ENCODE results near the gene LMOD1. TPM values are rescaled to one million over a fixed set of nuclear protein-coding genes. Genes with fewer than 3 reads are reported as not detected.
A peak's percentile ranks its signal among the peaks of the same experiment; 100 is the strongest.

The LMOD1 gene
- polyA plus RNA-seq, 3 donors: not detected

GRCh38 chr1:201883266-201883665 lies 63.1 kb downstream of the LMOD1 start:
- H3K4me1 Mint-ChIP-seq: peaks cover 43% of the 10 kb centered on the region
- H3K4me3 Mint-ChIP-seq: no peak overlapping the region
- no peak for TF ChIP-seq CTCF (IDR thresholded peaks at IDR 0.05)
- WGBS (ENCODE audit: insufficient coverage): 93% methylated on average over 3 of the region's 3 CpGs
- peaks cover 42 to 44% of the 10 kb centered on the region in 2 donors for H3K4me1 ChIP-seq (ENCODE audit: control insufficient read depth in 1 of 2, insufficient read depth in 2 of 2, low read length in 2 of 2)
- H3K27me3 Mint-ChIP-seq (ENCODE audit: low read depth in 3 of 3): peaks cover 21 to 31% (median 28%) of the 10 kb centered on the region in 3 donors
- peak overlapping the region; percentile 56 for H3K4me2 ChIP-seq (replicated peaks; ENCODE audit: extremely low read depth, low read length, poor library complexity, severe bottlenecking)
- H3K36me3 ChIP-seq (replicated peaks in 1 of 2; ENCODE audit: control insufficient read depth in 1 of 2, insufficient read depth in 2 of 2, low read length in 2 of 2): no peaks in the 10 kb centered on the region
- H3K4me3 ChIP-seq (replicated peaks in 1 of 3; ENCODE audit: low read depth in 2 of 3, low read length in 3 of 3): peak overlapping the region in 1 of 3 experiments; percentile 32
- H3K9me3 Mint-ChIP-seq: peaks cover 0 to 6% (median 0%) of the 10 kb centered on the region in 7 donors
- peak overlapping the region in 1 of 2 donors; percentile 85 for H3K27ac ChIP-seq (ENCODE audit: low read depth in 1 of 2, low read length in 2 of 2)
- no peak overlapping the region for H2AFZ ChIP-seq (ENCODE audit: insufficient read depth, low read depth, low read length, poor library complexity, severe bottlenecking)
- H3K9me3 ChIP-seq (replicated peaks in 1 of 2; ENCODE audit: control insufficient read depth in 1 of 2, insufficient read depth in 1 of 2, low read length in 2 of 2): no peaks in the 10 kb centered on the region
- H3K79me2 ChIP-seq (ENCODE audit: insufficient read depth, low read length): no peaks in the 10 kb centered on the region
- peak overlapping the region; percentile 5 for H3K9ac ChIP-seq (ENCODE audit: insufficient read depth, low read length, poor library complexity, severe bottlenecking)
- H3K27me3 ChIP-seq (ENCODE audit: control insufficient read depth in 2 of 2, insufficient read depth in 2 of 2, low read length in 2 of 2): peaks cover 13 to 21% of the 10 kb centered on the region in 2 donors
- peaks cover 3 to 4% of the 10 kb centered on the region in 2 donors for H3K36me3 Mint-ChIP-seq
- H4K20me1 ChIP-seq (ENCODE audit: insufficient read depth, low read length): no peaks in the 10 kb centered on the region
- intact Hi-C loops (cut with micrococcal nuclease): loop anchor here in 1 of 2 donors (5.0 to 10.0 kb wide), 2 partner anchors 56 to 262 kb away; partner anchors contain the start of genes ARL8A and IPO9
- peak overlapping the region; percentile 77 to 94 (median 91) for H3K27ac Mint-ChIP-seq
- no peak for DNase-seq

- peak; percentile 40 for TF ChIP-seq CTCF (IDR thresholded peaks at IDR 0.05)
- peak; percentile 94 to 99 (median 98) for DNase-seq
- Histone ChIP-seq H3K27ac (ENCODE audit: low read depth in 1 of 2, low read length in 2 of 2) (peak overlapping the region; percentile 60 to 85), H3K4me3 (replicated peaks in 1 of 3; ENCODE audit: low read depth in 2 of 3, low read length in 3 of 3) (peak overlapping the region in 1 of 3 experiments; percentile 32), H3K36me3 (replicated peaks in 1 of 2; ENCODE audit: control insufficient read depth in 1 of 2, insufficient read depth in 2 of 2, low read length in 2 of 2) (no peaks in the 10 kb centered on the region), H3K4me1 (ENCODE audit: control insufficient read depth in 1 of 2, insufficient read depth in 2 of 2, low read length in 2 of 2) (peaks cover 41 to 42% of the 10 kb centered on the region in 2 donors), H3K9ac (ENCODE audit: insufficient read depth, low read length, poor library complexity, severe bottlenecking) (no peak overlapping the region), H3K4me2 (replicated peaks; ENCODE audit: extremely low read depth, low read length, poor library complexity, severe bottlenecking) (peak overlapping the region; percentile 56), H2AFZ (ENCODE audit: insufficient read depth, low read depth, low read length, poor library complexity, severe bottlenecking) (no peak overlapping the region), H3K27me3 (ENCODE audit: control insufficient read depth in 2 of 2, insufficient read depth in 2 of 2, low read length in 2 of 2) (peaks cover 8 to 15% of the 10 kb centered on the region in 2 donors), H3K79me2 (ENCODE audit: insufficient read depth, low read length) (no peaks in the 10 kb centered on the region), H4K20me1 (ENCODE audit: insufficient read depth, low read length) (no peaks in the 10 kb centered on the region), H3K9me3 (replicated peaks in 1 of 2; ENCODE audit: control insufficient read depth in 1 of 2, insufficient read depth in 1 of 2, low read length in 2 of 2) (no peaks in the 10 kb centered on the region)
- H3K9me3 Mint-ChIP-seq: peaks cover 0 to 2% (median 0%) of the 10 kb centered on the region in 7 donors
- intact Hi-C loops (cut with micrococcal nuclease): loop anchor here in 1 of 2 donors (5.0 to 10.0 kb wide), 2 partner anchors 55 to 262 kb away; partner anchors contain the start of genes ARL8A and IPO9
- no CpG with 5 or more reads among the region's 2 CpGs for WGBS (ENCODE audit: insufficient coverage)
- peak overlapping the region; percentile 79 to 95 (median 91) for H3K27ac Mint-ChIP-seq
- peaks cover 2 to 3% of the 10 kb centered on the region in 2 donors for H3K36me3 Mint-ChIP-seq
- peaks cover 41% of the 10 kb centered on the region for H3K4me1 Mint-ChIP-seq
- no peak overlapping the region for H3K4me3 Mint-ChIP-seq
- peaks cover 16 to 26% (median 23%) of the 10 kb centered on the region in 3 donors for H3K27me3 Mint-ChIP-seq (ENCODE audit: low read depth in 3 of 3)
These were observed 63.6 kb downstream of the LMOD1 start for GRCh38 chr1:201882665-201883132.

Data from CD14-positive monocyte (primary cell).